A549 treated with CORT108297 at 1 μM for 4 hours (cell line): Measurements from ENCODE around the gene LSM3. TPM values are rescaled to one million over a fixed set of nuclear protein-coding genes. Genes with fewer than 3 reads are reported as not detected.

ENCODE experiments used
- total RNA-seq: library from RNA; stranded (reverse); fragments of 200-300 nt; extraction: Qiagen RNA extraction; gene quantifications from 5 replicates; pipeline ENCODE4 v1.2.3, GENCODE V29; 2022

LSM3 gene
- total RNA-seq = 19.4 to 27.9 TPM (median 20.5 TPM) in 5 replicates

GRCh38 chr3:14178247-14179113 lies at the start of gene LSM3, which contains the start of gene XPC:
TSS of gene LSM3 (plus strand) at chr3:14178817. CDS start at chr3:14178861, 44 bp downstream.
TSS of gene XPC (minus strand) at chr3:14178601. CDS start at chr3:14178568, 33 bp downstream.

Other genes with a start within 250 kb of the LSM3 start
- gene CHCHD4, start 53.9 kb upstream of the LSM3 start, total RNA-seq = 36.6 to 42.3 TPM (median 38.6 TPM) in 5 replicates
- gene TMEM43, start 53.8 kb upstream of the LSM3 start, total RNA-seq = 79.5 to 91.2 TPM (median 86.5 TPM) in 5 replicates
- gene XPC, start 216 bp upstream of the LSM3 start, total RNA-seq = 27.1 to 35.0 TPM (median 31.8 TPM) in 5 replicates
- gene SLC6A6, start 223.8 kb downstream of the LSM3 start, total RNA-seq = 71.4 to 97.2 TPM (median 92.2 TPM) in 5 replicates